ENCODE measurements around the gene AK1.
"Not testable (repeated sequence)": the region's sequence is repeated elsewhere in the genome, so short reads cannot be mapped to it uniquely, and the experiment has no call there.

Gene AK1

DNA sequence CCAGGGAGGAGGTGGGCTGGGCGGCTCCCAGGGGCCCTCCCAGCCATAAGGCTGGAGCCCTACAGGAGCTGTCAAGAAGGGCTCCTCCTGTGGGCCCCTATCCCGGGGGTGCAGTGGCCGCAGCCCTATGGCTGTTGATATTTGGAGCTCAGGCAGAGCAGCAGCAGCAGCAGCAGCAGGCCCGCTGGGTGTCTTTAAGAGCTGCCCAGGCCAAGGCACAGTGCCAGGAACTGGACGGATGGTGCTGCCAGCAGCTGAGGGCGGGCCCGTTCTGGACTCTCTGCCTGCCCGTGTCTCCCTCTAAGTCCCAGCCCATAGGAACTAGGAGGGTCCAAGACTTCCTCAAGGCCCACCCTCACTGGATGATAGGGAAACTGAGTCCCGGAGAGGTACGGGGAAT is 3.6 kb downstream of the AK1 start:
- DNase-seq, result peak; percentile 66 to 95 (median 88)
- intact Hi-C loops (cut with DNase I), result loop anchor here (5.0 to 10.0 kb wide), 3 partner anchors 43 to 139 kb away; partner anchors contain the start of genes ST6GALNAC4 and TOR2A

GRCh38 chr9:127873223-127873691 is 4.2 kb downstream of the AK1 start:
- intact Hi-C loops (cut with DNase I), result loop anchor here (5.0 to 10.0 kb wide), 3 partner anchors 44 to 138 kb away; partner anchors contain the start of genes ST6GALNAC4 and TOR2A
- peak in 32 of 42 donors; percentile 17 to 84 (median 60) for DNase-seq

- intact Hi-C loops (cut with DNase I), result loop anchor here (5.0 to 10.0 kb wide), 3 partner anchors 45 to 138 kb away; partner anchors contain the start of genes ST6GALNAC4 and TOR2A
- DNase-seq, result no peak
These were observed 4.9 kb downstream of the AK1 start for GRCh38 chr9:127872369-127873222.

- intact Hi-C loops (cut with DNase I), result loop anchor here (5.0 to 10.0 kb wide), 3 partner anchors 46 to 137 kb away; partner anchors contain the start of genes ST6GALNAC4 and TOR2A
- DNase-seq, result peak in 5 of 42 donors; percentile 32 to 55 (median 37)
These were observed 5.9 kb downstream of the AK1 start for GRCh38 chr9:127871531-127871930.

DNA sequence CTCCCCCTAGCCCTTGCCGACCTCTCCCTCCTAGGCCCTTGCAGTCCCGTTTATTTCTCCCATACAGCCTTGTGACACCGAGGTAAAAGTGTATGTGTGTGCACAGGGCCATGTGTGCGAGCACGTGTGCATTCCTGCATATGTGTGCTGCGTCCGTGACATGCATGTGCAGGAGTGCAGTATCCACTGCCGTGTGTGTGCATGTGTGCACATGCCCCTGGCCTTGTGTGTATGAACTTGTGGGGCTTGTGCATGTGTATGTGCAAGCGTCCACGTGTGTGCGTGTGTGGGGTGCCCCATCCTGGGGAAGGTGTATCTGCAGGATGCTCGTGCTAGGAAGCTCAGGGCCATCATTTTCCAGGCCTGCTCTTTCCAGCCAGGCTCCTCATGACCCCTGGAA is 6.6 kb downstream of the AK1 start:
- DNase-seq, result no peak
- intact Hi-C loops (cut with DNase I), result loop anchor here (5.0 to 10.0 kb wide), 3 partner anchors 46 to 136 kb away; partner anchors contain the start of genes ST6GALNAC4 and TOR2A

DNA sequence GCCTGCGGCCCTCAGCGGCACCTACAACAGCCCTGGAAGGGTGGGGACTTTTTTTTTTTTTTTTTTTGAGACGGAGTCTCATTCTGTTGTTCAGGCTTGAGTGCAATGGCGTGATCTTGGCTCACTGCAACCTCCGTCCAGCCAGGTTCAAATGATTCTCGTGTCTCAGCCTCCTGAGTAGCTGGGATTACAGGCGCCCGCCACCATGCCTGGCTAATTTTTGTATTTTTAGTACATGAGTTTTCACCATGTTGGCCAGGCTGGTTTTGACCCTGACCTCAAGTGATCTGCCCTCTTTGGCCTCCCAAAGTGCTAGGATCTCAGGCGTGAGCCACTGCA is 7.4 kb downstream of the AK1 start:
- not testable (repeated sequence) for DNase-seq
- intact Hi-C loops (cut with DNase I), result loop anchor here (5.0 to 10.0 kb wide), 3 partner anchors 47 to 135 kb away; partner anchors contain the start of genes ST6GALNAC4 and TOR2A

GRCh38 chr9:127869310-127870152 is 7.9 kb downstream of the AK1 start:
- peak; percentile 54 to 92 (median 82) for DNase-seq
- intact Hi-C loops (cut with DNase I), result loop anchor here (5.0 to 10.0 kb wide), 3 partner anchors 48 to 135 kb away; partner anchors contain the start of genes ST6GALNAC4 and TOR2A

GRCh38 chr9:127868278-127868902 is 9.1 kb downstream of the AK1 start:
- intact Hi-C loops (cut with DNase I), result no loop called here

GRCh38 chr9:127867356-127868277 is 9.9 kb downstream of the AK1 start:
- intact Hi-C loops (cut with DNase I), result no loop called here
- no peak for DNase-seq

More at GRCh38 chr9:127868278-127868902, 9.1 kb downstream of the AK1 start:
- DNase-seq, result no peak

DNA sequence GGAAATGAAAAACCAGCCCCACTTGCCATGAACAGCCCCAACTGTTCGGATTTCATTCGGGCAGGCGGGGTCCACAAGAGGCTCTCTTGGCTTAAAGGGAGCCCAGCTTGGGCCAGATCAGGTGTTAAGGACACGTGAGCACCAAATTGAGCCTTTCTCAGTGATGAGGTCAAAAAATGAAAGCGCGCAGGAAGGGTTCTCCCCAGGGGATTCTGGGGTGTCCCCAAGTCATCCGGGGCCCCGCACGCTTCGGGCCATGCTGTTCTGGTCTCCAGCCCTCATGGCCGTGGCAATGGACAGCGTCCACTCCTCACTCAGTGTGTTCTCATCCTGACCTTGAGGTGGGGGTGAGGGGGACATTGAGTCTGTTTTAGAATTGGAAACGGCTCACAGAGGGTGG is 10.9 kb downstream of the AK1 start:
- intact Hi-C loops (cut with DNase I), result no loop called here
- DNase-seq, result no peak

DNA sequence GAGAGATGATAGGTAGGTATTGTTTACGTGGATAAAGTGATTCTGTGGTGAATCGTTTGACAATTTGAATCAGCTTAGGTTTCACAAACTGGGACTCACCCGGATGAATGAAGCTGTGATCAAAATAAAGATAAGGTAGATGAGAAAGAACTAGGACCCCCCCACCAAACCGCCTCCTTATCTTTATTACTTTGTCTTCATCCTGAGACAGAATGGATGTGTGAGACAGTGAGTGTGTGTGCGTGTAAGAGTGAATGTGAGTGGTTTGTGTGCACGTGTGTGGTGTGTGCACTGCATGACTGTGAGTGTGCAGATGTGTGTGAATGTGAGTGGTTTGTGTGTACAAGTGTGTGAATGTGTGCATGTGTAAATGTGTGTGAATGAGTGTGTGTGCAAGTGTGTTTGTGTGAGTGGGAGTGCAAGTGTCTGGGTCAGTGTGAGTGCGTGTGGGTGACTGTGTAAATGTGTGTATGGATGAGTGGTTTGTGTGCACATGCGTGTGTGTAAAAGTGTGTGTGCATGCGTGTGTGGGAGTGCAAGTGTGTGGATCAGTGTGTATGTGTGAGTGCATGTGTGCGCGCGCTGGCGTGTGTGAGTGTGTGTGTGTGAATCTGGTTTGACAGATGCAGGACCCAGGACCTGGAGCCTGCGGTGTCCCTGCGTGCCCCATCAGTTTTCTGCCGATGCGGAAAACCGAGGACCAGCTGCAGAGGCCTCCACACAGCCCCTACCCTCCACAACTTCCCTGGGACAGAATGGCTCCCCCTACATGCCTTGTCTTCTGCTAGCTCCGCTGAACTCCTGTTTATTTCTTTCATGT is 11.6 kb downstream of the AK1 start:
- intact Hi-C loops (cut with DNase I), result no loop called here
- DNase-seq, result no peak

DNA sequence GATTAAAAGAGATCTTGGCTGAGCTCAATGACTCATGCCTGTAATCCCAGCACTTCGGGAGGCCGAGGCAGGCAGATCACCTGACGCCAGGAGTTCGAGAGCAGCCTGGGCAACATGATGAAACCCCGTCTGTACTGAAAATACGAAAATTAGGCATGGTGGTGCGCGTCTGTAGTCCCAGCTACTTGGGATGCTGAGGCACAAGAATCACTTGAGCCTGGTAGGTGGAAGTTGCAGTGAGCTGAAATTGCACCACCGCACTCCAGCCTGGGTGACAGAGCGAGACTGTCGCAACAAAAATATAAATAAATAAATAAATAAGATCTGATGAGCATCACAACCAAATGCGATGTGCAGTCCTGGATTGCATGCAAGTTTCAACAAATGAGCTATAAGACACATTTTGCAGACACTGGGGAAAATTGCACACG is 14.3 kb downstream of the AK1 start:
- no peak for DNase-seq

GRCh38 chr9:127862075-127863011 is 15.1 kb downstream of the AK1 start:
- peak in 41 of 42 donors; percentile 20 to 72 (median 50) for DNase-seq
- intact Hi-C loops (cut with DNase I), result no loop called here

More for the DNA sequence above, 14.3 kb downstream of the AK1 start:
- intact Hi-C loops (cut with DNase I), result no loop called here

- DNase-seq, result no peak
- intact Hi-C loops (cut with DNase I), result no loop called here
These were observed 16.7 kb downstream of the AK1 start for GRCh38 chr9:127860779-127861178.

DNA sequence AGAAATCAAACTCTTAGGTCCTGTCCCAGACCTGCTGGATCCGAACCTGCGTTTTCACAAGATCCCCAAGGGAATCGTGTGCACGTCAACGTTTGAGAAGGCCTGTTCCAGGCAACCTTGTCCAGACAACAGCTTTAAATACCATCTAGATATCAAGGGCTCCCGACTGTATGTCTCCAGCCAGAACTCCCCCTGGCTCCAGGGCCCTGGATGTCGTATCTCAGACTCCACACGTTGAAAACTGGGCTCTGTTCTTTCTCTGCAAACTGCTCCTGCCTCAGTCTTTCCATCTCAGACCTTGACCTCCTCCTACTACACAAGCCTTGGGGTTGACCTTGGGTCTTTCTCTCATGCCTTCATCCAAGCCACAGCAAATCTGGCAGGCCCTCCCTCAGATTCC is 17.2 kb downstream of the AK1 start:
- no peak for DNase-seq
- intact Hi-C loops (cut with DNase I), result no loop called here

DNA sequence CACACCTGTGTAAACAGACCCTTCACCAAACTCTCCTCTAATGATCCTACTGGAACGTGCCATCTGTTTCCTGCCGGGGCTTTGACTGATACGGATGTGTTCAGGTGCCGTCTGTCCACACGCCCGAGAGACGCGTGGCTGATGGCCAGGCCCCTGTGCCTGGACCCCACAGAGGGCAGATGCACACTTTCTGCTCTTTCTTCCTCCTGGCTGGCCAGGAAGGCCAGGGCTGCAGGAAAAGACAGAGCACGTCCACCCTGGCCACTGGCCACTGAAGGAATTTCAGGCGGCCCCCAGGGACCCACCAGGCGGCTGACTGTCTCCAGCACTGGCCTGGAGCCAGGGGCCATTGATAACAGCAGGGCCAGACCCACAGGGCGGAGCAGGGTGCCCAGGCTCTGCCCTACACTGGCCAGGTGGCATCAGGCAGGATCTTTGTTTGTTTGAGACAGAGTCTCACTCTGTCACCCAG is 19.4 kb downstream of the AK1 start:
- intact Hi-C loops (cut with DNase I), result no loop called here
- no peak for DNase-seq
